Effector CD4-positive, alpha-beta T cell (primary cell): Measurements from ENCODE around the gene BRINP2.
"Not testable (repeated sequence)": the region's sequence is repeated elsewhere in the genome, so short reads cannot be mapped to it uniquely, and the experiment has no call there.

Experiments
- DNase-seq: peaks from one replicate; pipeline ENCODE4 v3.0.0-alpha.2; 2020

Gene BRINP2

DNA sequence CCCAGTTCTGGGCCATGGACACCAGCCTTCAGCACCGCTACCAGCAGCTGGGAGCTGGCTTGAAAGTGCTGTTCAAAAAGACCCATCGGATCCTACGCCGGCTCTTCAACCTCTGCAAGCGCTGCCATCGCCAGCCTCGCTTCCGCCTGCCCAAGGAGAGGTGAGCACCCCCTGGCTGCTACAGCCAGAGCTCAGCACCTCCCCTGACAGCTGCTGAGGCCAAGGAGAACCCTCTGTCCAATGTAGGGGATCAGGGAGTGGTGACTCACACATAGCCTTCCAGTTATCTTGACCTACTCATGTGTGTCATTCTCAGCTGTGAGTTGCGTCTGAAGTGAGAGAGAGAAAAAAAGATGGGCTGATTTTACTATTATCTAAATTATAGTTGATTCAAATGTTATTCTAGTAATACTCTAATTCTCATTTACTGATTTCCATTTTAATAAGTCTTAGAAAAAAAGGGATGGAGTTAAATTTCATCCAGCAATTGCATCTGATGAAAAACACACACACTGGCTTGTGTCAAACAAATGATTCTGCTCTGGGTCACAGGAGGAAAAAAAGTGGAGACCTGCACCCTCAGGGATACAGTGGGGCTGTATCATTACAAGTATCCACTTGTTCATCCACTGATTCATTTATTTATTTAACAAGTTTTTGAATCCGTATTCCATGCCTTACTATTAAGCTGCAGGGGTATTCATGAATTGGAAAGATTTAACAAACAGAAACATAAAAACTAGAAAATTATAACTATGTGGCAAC is 108.0 kb downstream of the BRINP2 start:
- DNase-seq, result no peak

DNA sequence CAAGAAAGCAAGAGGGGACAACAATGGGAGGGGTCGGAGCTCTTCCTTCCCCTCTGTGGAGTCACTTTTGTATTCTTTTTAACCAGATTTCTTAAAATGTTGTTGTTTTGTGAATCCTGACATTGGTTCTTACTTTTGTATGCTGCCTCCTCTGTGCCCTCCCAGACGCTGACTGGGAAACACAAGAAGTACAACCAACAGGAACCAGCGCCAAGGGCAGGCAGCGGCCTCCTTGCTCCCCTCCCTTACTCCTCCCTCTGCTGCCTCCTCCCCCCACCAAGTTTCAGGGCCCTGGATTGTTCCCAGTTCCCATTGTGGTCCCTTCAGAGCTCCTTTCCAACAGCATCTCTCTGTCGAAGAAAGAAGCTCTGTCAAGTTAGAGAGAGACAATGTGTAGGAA is 111.1 kb downstream of the BRINP2 start:
- DNase-seq, result no peak

DNA sequence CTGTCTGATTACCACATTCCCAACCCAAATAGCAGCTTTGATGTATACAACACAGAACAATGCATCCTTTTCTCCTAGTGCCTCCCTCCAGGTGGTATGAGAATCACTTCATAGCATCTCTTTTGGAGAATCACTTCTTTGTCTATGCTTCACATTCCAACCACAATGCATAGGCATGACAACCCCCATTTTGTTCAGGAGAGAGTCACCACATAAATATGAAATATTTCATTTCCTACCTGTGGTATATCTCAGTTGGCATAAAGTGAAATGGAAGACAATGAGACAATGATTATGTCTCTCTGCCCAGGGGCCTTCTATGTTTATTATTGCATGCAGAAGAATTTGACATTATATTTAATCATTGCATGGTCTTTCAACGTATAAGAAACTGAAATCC is 112.2 kb downstream of the BRINP2 start:
- DNase-seq, result no peak

DNA sequence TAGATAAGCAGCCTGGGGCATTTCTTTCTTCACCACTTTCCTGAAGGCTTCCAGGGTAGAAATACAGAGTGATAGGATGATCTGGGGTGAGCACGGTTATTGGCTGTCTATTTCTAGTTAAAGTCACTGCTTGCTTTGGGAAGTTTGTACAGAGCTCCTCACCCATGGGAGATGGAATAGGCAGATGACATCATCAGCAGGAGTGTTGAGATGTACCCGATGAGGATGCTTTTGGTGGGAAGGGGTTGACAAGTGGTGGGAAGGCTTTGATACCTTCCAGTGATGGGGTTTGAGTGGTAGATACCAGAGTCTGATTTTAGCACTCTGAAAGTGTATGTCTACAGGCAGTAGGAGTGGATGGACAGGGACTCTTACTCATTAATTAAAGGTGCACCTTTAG is 112.6 kb downstream of the BRINP2 start:
- no peak for DNase-seq

DNA sequence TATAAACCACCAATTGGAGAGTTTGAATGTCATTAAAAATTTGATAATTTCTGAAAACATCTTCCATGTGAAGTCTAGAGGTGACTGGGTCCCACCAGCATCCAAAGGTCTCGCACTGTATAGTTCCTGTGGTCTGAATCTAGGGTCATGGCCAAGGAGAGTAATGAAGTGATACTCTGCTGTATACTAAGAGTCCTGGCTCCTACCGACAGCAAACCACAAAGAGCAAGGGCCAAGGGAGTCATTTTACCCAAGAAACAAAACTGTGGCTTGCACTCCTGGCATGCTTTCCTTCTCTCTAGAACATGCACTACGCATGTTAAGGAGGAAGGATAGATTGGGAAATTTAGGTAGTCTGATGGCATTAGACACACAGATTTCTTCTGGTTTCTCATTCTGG is 115.6 kb downstream of the BRINP2 start:
- no peak for DNase-seq

DNA sequence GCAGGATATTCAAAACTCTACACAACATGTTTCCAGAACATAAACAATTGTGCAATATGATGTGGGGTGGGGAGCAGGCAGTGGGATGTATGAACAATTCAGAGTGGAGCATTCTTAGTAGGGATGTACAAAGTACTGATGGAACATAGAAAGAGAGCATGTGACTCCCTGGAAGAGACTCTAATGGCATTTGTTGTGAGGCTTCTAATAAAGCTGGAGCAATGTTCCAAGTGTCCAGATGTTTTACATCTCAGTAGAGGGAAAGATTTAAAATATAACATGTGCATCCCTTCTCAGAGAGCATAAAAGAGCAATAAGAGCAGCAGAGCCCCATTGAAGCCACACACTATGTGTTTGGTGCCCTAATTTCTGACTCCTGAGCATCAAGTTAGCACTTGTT is 116.5 kb downstream of the BRINP2 start:
- DNase-seq, result no peak

DNA sequence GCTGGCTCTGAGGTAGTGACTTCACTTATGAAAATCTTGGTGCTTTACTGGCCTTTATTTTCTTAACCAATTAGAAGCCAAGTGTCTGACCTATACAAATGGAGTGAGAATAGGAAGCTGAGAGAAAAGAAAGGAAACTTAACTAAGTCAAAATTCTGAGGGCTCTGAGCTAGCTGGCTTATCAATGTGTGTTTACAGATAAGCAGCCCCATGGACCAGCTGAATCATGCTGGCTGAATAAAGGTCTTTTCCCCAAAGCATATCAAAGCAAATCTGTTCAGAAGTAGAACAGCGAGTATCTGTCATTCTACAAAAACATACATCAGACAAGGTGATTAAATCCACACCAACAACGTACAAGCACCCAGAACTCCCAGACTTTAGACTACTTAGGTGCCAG is 117.2 kb downstream of the BRINP2 start:
- no peak for DNase-seq

DNA sequence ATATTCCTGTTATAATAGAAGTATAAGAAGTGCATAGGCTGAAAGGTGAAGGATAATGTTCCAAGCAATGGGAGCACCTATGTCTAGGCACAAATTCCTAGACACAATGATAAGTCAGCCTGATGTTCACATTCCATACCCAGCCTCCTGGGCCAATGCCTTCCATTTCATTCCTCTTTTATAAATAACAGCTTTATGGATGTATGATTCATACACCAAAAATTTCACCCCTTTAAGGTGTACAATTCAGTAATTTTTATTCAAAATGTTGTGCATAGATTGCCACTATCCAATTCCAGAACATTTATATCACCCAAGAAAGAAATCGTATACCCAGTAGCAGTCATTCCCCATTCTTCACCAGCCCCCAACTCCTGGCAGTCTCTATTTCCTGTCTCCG is 118.8 kb downstream of the BRINP2 start:
- DNase-seq, result no peak

DNA sequence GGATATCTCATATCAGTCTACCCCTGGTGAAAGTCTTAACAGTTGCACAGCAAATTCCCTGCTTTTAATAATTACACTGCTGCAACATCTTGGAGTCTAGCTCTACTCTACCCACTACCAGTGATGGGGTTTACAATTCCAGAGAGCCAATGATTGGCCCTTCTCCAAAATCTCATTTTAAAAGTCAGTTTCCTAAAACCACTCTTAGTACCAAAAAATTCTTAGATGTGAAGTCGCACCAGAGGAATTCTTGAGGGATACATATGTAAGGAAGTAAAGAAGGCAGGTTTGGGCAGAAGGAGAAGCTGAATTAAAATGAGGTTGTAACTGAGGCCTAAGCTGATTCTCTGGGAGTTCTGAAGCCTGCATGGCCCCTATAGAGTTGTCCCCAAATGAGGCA is 129.7 kb downstream of the BRINP2 start:
- no peak for DNase-seq

DNA sequence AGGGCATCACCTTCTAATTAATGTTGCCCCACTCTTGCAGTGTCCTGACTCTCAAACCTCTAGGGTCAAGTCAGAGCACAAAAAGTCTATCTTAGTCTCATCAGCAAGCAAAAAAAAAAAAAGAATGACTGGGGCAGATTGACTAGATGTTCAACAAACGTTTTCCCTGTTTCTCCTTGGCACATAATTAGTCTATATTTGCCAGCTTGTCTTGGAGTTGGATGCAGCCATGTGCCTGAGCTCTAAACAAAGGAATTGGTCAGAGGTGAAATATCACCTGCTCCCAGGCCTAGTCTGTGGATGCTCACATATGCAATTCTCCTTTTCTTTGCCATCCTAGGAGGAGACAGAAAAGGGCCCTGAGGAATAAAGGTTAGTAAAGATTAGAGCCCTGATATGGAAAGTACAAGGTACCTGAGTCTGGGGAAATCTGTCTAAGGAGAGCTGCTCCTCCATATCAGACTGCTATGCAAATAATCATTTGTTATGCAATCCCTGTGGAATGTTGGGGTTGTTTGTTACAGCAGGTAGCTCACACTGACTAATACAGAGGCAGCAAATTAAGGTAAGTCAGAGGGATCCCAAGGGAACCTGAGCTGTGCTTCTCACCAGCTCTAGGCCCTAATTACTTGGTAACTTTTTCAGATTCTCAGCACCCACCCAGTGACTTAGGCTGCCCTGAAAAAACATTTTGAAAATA is 130.8 kb downstream of the BRINP2 start:
- no peak for DNase-seq

DNA sequence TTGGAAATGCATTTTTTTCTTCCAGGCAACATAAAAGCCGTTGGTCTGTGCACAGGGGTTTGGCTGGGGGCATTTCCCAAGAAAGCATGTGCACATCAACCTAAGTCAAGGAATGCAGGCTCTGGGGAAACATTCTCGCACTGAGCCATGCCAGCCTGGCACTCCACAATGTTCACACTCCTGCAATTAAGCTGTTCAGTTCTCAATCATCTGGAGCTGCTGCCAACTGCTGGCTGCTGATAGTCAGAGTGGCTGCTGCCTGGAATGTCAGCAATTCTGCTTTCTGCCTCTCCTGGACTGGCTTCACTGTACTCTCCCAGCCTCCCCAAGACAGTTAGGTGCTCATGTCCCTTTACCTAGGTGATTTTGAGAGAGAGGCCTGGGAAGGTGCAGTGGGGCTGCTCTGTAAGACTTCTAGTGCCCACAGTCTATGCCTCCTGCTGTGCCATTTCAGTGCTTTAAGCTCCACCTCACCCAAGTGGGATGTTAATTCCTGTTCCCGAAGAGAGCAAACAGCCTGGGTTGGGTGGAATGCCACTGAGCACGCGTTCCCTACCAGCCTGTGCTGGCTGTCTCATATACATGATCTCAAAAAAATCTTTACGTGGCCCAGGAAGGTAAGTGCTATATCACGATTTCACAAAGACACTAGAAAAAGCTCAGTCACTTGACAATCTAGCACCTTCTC is 131.7 kb downstream of the BRINP2 start:
- no peak for DNase-seq

DNA sequence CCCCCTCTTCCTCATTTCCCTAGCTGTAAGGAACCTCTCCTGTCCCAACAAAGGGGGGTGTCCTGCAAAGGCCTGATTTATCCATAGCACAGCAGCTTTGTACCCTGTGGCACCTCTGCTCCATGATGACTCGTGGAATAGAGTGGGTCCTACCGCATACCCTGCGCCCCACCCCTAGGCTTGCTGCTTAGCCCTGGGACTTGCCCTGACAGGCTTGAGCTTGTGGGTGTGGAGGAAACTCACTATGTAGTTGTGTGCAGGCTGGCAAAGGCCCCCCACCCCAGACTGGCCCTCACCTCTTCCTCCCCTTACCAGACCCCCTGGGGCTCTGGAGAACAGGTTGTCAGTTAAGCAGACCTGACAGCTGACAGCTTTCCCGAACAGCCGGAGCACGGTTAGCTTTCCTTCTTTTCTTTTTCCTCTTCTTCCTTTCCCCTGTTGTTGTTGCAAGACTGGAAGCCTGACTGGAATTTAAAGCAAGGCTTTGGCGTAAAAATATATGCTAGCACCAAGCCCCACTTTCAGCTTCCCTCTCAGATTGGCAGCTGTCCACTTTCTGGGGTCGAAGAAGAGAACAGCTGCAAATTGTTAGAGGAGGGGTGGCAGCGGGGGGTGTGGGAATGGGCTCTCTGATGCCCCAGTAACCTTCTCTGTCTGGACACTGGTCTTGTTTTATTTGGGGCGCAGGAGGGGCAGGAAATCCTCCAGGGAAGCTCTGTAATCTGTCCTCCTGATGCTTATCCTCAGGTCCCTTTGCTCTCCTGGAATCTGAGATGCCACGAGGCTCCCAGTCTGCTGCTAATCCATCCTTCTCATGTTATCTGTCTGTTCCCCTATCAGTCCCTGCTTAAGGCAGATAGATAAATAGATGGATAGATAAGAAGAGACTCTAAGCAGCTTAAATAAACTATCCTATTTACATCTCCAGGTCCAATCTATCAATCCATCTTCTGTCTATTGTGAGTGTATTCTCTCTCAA is 134.6 kb downstream of the BRINP2 start:
- no peak for DNase-seq

DNA sequence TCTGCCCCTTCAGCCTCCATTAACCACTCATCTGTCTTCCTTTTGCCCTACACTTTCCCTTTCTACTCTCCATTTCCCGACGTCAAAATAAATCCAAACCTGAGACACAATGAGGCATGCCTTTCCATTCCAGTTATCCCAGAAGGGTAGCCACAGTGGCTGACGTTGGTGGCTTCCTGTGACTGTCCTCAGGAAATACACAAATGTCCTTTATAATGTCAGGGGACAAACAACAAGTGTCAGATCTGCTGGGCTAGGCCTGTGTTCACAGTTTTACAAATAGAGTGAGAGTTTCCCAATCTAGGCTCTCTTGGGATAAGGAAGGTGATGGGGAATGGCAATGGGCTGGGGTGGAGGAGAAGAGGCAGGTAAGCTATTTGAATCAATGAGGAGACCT is 135.3 kb downstream of the BRINP2 start:
- no peak for DNase-seq

DNA sequence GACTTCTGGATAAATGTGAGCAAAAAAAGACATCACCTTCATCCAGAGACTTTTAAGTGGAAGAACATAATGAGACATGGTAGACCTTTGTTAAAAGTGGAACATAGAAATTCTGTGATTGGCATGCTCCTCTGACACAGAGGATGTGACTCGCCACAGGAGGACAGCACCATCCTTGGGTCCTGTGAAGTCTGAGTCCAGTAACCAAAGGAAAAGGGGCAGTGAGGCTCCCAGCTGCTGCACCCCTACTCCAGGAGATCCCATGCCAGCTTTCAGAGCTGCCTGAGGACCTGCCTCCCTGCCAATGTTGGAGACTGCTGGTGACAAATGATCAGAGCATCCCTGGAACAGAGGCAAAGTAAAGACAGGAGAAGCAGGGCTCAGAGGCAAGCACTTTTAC is 136.2 kb downstream of the BRINP2 start:
- no peak for DNase-seq

DNA sequence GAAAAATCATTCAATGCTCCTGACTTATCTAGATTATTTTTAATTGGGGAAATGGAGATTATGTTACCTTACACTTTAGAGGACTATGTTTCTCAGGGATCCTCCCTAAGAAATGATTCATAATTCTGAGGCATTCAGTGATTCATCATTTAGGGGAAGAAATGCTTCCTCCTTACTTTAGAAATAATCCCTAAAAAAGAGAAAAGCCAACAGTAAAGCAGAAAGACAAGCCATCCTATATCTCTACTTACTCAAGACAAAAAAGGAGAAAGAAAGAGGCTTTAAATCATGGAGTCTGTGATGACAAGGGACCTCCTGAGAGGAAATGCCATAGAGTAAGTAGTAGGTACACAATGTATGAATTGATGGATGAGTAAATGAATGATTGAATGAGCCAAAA is 137.0 kb downstream of the BRINP2 start:
- DNase-seq, result no peak

DNA sequence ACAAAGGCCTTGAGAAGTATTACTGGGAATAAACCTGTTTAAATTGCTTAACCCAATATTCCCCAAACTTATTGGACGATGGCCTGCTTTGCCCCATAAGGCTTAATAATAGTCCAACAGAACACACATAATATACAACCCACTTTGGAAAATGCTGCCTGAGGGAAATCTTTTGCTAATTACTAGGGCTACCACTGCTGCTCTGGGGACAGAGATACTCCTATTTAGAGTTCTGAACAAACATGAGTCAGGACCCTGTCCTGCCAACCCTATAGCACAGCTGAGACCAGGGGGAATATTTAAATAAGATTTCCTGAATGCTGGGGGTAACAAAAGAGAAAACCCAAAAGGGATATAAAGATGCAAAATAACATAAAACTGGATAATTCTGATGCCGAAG is 139.1 kb downstream of the BRINP2 start:
- DNase-seq, result no peak

DNA sequence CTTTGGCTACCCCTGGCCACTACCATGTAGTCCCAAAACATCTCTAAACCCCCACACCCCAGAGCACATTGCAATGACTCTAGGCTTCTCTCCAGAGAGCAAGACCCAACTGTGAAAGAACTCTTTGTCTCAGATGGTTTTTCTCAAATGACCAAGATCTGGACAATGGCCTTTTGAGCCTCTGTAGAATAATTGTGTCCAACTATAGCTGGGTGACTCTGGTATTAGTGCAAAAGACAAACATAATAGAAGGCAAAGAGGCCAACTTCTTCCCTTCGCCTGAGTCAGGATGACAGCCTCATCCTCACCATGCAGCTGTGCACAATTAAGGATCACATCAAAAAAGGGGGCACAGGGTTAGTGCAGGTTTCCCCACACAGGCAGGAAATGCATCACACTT is 139.6 kb downstream of the BRINP2 start:
- DNase-seq, result no peak

DNA sequence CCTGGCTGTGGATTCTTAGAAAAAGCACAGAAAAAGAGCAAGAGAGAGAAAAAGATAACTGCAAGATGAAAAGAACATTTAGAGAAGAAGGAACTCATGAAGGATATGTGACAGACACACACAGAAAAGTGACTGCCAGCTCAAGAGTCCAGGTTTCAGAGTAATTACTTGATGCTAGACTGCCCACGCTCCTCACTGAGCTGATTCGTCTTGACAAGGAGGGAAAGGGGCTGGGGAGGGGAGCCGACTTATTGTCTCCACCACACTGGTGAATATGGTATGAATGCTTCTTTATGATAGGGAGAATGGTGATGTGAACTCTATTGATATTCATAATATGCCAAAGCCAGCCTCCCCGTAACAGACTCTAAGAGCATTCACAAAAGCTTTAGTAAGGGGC is 140.4 kb downstream of the BRINP2 start:
- DNase-seq, result no peak

DNA sequence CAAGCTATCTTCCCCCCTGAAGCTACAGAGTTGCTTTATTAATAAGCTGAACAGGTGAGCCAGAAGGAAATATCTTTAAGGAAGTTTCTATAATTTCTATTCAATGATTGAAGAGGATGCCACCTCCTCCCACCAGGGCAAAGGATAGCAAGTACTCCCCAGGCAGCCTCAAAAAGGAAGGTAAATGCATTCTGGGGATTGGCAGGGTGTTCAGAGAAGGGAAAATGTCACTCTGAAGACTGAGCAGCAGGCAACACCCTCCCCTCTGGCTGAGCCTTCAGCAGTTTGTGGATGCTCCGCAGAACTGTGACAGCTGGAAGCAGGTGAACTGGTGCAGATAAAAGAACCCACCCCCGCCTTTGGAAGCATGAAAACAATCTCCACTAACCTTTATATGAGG is 140.8 kb downstream of the BRINP2 start:
- no peak for DNase-seq

DNA sequence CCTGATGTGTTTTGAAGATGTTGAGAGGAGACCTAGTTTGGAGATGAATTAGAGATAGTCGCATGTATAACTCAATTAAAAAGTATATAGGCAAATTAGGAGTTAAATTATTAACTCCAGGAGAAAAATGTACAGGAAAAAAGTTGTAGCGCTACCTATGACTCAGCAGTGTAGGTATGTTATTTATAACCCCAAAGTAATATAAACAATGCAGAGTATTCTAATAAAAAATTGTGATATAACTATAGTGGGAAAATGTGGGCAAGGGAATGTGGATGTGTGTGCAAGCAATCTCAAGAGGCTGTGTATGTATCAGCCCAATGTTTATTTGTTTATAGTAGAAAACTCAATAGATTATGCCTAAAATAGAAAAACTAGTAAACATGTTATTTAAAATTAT is 144.5 kb downstream of the BRINP2 start:
- DNase-seq, result no peak

DNA sequence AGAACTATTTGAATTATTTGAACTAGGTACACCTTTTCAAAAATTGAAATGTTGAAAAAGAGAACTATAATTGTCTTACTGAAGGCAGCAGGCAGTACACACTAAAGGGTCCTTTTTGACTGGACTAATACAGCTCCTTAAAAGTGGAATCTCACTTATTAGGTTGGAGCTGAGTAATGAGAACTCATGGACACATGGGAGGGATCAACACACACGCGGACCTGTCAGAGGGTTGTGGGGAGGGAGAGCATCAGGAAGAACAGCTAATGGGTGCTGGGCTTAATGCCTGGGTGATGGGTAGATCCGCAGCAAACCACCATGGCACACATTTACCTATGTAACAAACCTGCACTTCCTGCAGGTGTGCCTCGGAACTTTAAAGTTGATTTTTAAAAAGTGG is 145.0 kb downstream of the BRINP2 start:
- no peak for DNase-seq

DNA sequence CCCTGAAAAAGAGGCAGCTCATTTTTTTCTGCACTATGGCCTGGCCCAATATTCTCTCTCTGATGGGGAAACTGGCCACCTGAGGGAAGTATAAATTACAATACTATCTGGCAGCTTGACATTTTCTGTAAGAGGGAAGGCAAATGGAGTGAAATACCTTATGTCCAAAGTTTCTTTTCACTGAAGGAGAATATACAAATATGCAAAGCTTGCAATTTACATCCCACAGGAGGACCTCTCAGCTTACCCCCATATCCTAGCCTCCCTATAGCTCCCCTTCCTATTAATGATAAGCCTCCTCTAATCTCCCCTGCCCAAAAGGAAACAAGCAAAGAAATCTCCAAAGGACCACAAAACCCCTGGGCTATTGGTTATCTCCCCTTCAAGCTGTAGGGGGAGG is 150.7 kb downstream of the BRINP2 start:
- not testable (repeated sequence) for DNase-seq

DNA sequence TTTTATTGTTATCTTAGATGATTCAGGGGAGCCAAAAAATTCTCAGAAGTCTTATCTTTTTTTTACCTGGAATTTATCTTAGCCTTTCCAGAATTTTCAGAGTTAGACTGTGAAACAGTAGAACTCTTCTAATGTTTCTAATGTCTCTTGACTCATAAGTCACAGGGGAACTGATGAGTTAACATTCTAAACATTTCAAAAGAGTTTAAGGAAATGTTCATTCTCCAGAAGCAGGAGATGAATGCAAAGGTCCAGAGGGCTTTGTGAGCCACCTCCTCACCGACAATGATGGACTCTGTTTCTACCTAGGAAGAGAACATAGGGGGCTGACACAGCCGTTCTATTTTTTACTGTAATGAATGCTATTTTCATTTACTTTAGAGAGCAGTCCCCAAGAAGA is 157.5 kb downstream of the BRINP2 start:
- no peak for DNase-seq
